Right renal cortex interstitium (tissue), 3 donors: ENCODE data around the gene MIF. TPM values are rescaled to one million over a fixed set of nuclear protein-coding genes. Genes with fewer than 3 reads are reported as not detected.
"Not testable (repeated sequence)": the region's sequence is repeated elsewhere in the genome, so short reads cannot be mapped to it uniquely, and the experiment has no call there.

Experiments used
- DNase-seq, 3 donors: peaks; one replicate each; pipeline ENCODE4 v3.0.0-alpha.2; 2013; ENCODE audit warnings: low read depth in 3 of 3, low spot score in 2 of 3
- polyA plus RNA-seq, 3 donors: library from polyadenylated mRNA; unstranded; fragments of 120-200 nt; gene quantifications; one replicate each; pipeline ENCODE4 v1.2.1, GENCODE V29; 2013; ENCODE audit not compliant: insufficient read length in 3 of 3

MIF gene
- polyA plus RNA-seq, 3 donors: 145 to 194 (median 161) TPM

GRCh38 chr22:23899042-23899745 is 5.0 kb downstream of the MIF start:
- no peak for DNase-seq

GRCh38 chr22:23900227-23900626 is 6.0 kb downstream of the MIF start:
- not testable (repeated sequence) for DNase-seq

GRCh38 chr22:23901600-23901999 is 7.4 kb downstream of the MIF start:
- no peak for DNase-seq

GRCh38 chr22:23903328-23903971 is 9.3 kb downstream of the MIF start:
- no peak for DNase-seq

- no peak for DNase-seq
Observed at GRCh38 chr22:23904573-23905254, 10.5 kb downstream of the MIF start.

GRCh38 chr22:23906641-23907040 is 12.5 kb downstream of the MIF start:
- DNase-seq: no peak

GRCh38 chr22:23907423-23907822 is 13.2 kb downstream of the MIF start:
- DNase-seq: not testable (repeated sequence)

GRCh38 chr22:23908587-23909205 is 14.5 kb downstream of the MIF start:
- DNase-seq: no peak

- no peak for DNase-seq
Observed at GRCh38 chr22:23909296-23909898, 15.2 kb downstream of the MIF start.

GRCh38 chr22:23910496-23911190 is 16.5 kb downstream of the MIF start:
- no peak for DNase-seq

GRCh38 chr22:23911318-23911980 is 17.3 kb downstream of the MIF start:
- DNase-seq: no peak

- no peak for DNase-seq
Observed at GRCh38 chr22:23912293-23912903, 18.2 kb downstream of the MIF start.

- DNase-seq: no peak
Observed at GRCh38 chr22:23913306-23913660, 19.1 kb downstream of the MIF start.

- peak; percentile 88 to 96 (median 96) for DNase-seq
Observed at GRCh38 chr22:23913661-23914353, 19.6 kb downstream of the MIF start.

- DNase-seq: no peak
Observed at GRCh38 chr22:23915290-23915689, 21.1 kb downstream of the MIF start.

- DNase-seq: not testable (repeated sequence)
Observed at GRCh38 chr22:23920267-23920611, 26.1 kb downstream of the MIF start.

GRCh38 chr22:23921586-23922201 is 27.5 kb downstream of the MIF start:
- not testable (repeated sequence) for DNase-seq

GRCh38 chr22:23922921-23923320 is 28.7 kb downstream of the MIF start:
- no peak for DNase-seq
